Measurements from ENCODE around the gene DPT.
A peak's percentile ranks its signal among the peaks of the same experiment; 100 is the strongest.

The DPT gene

GRCh38 chr1:168734946-168735345, 5.9 kb upstream of the DPT start:
- peaks cover 2% of the 10 kb centered on the region for H3K4me1 ChIP-seq (ENCODE audit: control insufficient read depth, insufficient read depth, low read length)
- H3K4me3 ChIP-seq (ENCODE audit: low read length): no peak overlapping the region
- H3K27me3 ChIP-seq (replicated peaks; ENCODE audit: control insufficient read depth, insufficient read depth, low read length): peaks cover 3% of the 10 kb centered on the region
- H3K9me3 ChIP-seq (ENCODE audit: control insufficient read depth, low read length): no peaks in the 10 kb centered on the region
- no peak for DNase-seq (ENCODE audit: low read depth)
- no peak overlapping the region for H3K9ac ChIP-seq (ENCODE audit: low read length)
- H3K36me3 ChIP-seq (ENCODE audit: control insufficient read depth, insufficient read depth, low read length, severe bottlenecking): no peaks in the 10 kb centered on the region

GRCh38 chr1:168734271-168734670, 5.3 kb upstream of the DPT start:
- H3K9me3 ChIP-seq (ENCODE audit: control insufficient read depth, low read length): no peaks in the 10 kb centered on the region
- H3K4me1 ChIP-seq (ENCODE audit: control insufficient read depth, insufficient read depth, low read length): peaks cover 8% of the 10 kb centered on the region
- H3K9ac ChIP-seq (ENCODE audit: low read length): no peak overlapping the region
- no peak for DNase-seq (ENCODE audit: low read depth)
- H3K4me3 ChIP-seq (ENCODE audit: low read length): no peak overlapping the region
- peaks cover 3% of the 10 kb centered on the region for H3K27me3 ChIP-seq (replicated peaks; ENCODE audit: control insufficient read depth, insufficient read depth, low read length)
- H3K36me3 ChIP-seq (ENCODE audit: control insufficient read depth, insufficient read depth, low read length, severe bottlenecking): no peaks in the 10 kb centered on the region

- Histone ChIP-seq H3K4me3 (ENCODE audit: low read length) (no peak overlapping the region), H3K36me3 (ENCODE audit: control insufficient read depth, insufficient read depth, low read length, severe bottlenecking) (no peaks in the 10 kb centered on the region), H3K4me1 (ENCODE audit: control insufficient read depth, insufficient read depth, low read length) (peaks cover 17% of the 10 kb centered on the region), H3K9ac (ENCODE audit: low read length) (no peak overlapping the region), H3K9me3 (ENCODE audit: control insufficient read depth, low read length) (no peaks in the 10 kb centered on the region), H3K27me3 (replicated peaks; ENCODE audit: control insufficient read depth, insufficient read depth, low read length) (peaks cover 3% of the 10 kb centered on the region)
- no peak for DNase-seq (ENCODE audit: low read depth)
These were observed 4.2 kb upstream of the DPT start for GRCh38 chr1:168733241-168733640.

GRCh38 chr1:168732736-168733135, 3.7 kb upstream of the DPT start:
- H3K4me1 ChIP-seq (ENCODE audit: control insufficient read depth, insufficient read depth, low read length): peaks cover 21% of the 10 kb centered on the region
- no peaks in the 10 kb centered on the region for H3K9me3 ChIP-seq (ENCODE audit: control insufficient read depth, low read length)
- no peak for DNase-seq (ENCODE audit: low read depth)
- H3K4me3 ChIP-seq (ENCODE audit: low read length): no peak overlapping the region
- H3K9ac ChIP-seq (ENCODE audit: low read length): no peak overlapping the region
- H3K27me3 ChIP-seq (replicated peaks; ENCODE audit: control insufficient read depth, insufficient read depth, low read length): peaks cover 3% of the 10 kb centered on the region
- no peaks in the 10 kb centered on the region for H3K36me3 ChIP-seq (ENCODE audit: control insufficient read depth, insufficient read depth, low read length, severe bottlenecking)

- Histone ChIP-seq H3K4me1 (ENCODE audit: control insufficient read depth, insufficient read depth, low read length) (peaks cover 30% of the 10 kb centered on the region), H3K4me3 (ENCODE audit: low read length) (no peak overlapping the region), H3K27me3 (replicated peaks; ENCODE audit: control insufficient read depth, insufficient read depth, low read length) (peaks cover 3% of the 10 kb centered on the region), H3K9ac (ENCODE audit: low read length) (no peak overlapping the region), H3K36me3 (ENCODE audit: control insufficient read depth, insufficient read depth, low read length, severe bottlenecking) (no peaks in the 10 kb centered on the region), H3K9me3 (ENCODE audit: control insufficient read depth, low read length) (no peaks in the 10 kb centered on the region)
- no peak for DNase-seq (ENCODE audit: low read depth)
These were observed 2.4 kb upstream of the DPT start for GRCh38 chr1:168731244-168731953.

- H3K36me3 ChIP-seq (ENCODE audit: control insufficient read depth, insufficient read depth, low read length, severe bottlenecking): no peaks in the 10 kb centered on the region
- no peaks in the 10 kb centered on the region for H3K9me3 ChIP-seq (ENCODE audit: control insufficient read depth, low read length)
- peak; percentile 5 for DNase-seq (ENCODE audit: low read depth)
- H3K9ac ChIP-seq (ENCODE audit: low read length): peak overlapping the region; percentile 80
- no peaks in the 10 kb centered on the region for H3K27me3 ChIP-seq (replicated peaks; ENCODE audit: control insufficient read depth, insufficient read depth, low read length)
- peaks cover 36% of the 10 kb centered on the region for H3K4me1 ChIP-seq (ENCODE audit: control insufficient read depth, insufficient read depth, low read length)
- H3K4me3 ChIP-seq (ENCODE audit: low read length): peak overlapping the region; percentile 80
These were observed 398 bp upstream of the DPT start for GRCh38 chr1:168729405-168729802.

GRCh38 chr1:168726719-168727118, 2.3 kb downstream of the DPT start:
- H3K36me3 ChIP-seq (ENCODE audit: control insufficient read depth, insufficient read depth, low read length, severe bottlenecking): no peaks in the 10 kb centered on the region
- no peaks in the 10 kb centered on the region for H3K9me3 ChIP-seq (ENCODE audit: control insufficient read depth, low read length)
- H3K9ac ChIP-seq (ENCODE audit: low read length): peak overlapping the region; percentile 80
- peaks cover 36% of the 10 kb centered on the region for H3K4me1 ChIP-seq (ENCODE audit: control insufficient read depth, insufficient read depth, low read length)
- H3K4me3 ChIP-seq (ENCODE audit: low read length): peak overlapping the region; percentile 80
- no peak for DNase-seq (ENCODE audit: low read depth)
- no peaks in the 10 kb centered on the region for H3K27me3 ChIP-seq (replicated peaks; ENCODE audit: control insufficient read depth, insufficient read depth, low read length)

- no peaks in the 10 kb centered on the region for H3K9me3 ChIP-seq (ENCODE audit: control insufficient read depth, low read length)
- H3K4me1 ChIP-seq (ENCODE audit: control insufficient read depth, insufficient read depth, low read length): peaks cover 36% of the 10 kb centered on the region
- peak overlapping the region; percentile 80 for H3K4me3 ChIP-seq (ENCODE audit: low read length)
- no peaks in the 10 kb centered on the region for H3K27me3 ChIP-seq (replicated peaks; ENCODE audit: control insufficient read depth, insufficient read depth, low read length)
- peak overlapping the region; percentile 80 for H3K9ac ChIP-seq (ENCODE audit: low read length)
- DNase-seq (ENCODE audit: low read depth): no peak
- H3K36me3 ChIP-seq (ENCODE audit: control insufficient read depth, insufficient read depth, low read length, severe bottlenecking): no peaks in the 10 kb centered on the region
These were observed 2.7 kb downstream of the DPT start for GRCh38 chr1:168726281-168726680.

GRCh38 chr1:168725831-168726230, 3.2 kb downstream of the DPT start:
- peaks cover 36% of the 10 kb centered on the region for H3K4me1 ChIP-seq (ENCODE audit: control insufficient read depth, insufficient read depth, low read length)
- H3K27me3 ChIP-seq (replicated peaks; ENCODE audit: control insufficient read depth, insufficient read depth, low read length): no peaks in the 10 kb centered on the region

GRCh38 chr1:168725060-168725459, 3.9 kb downstream of the DPT start:
- H3K27me3 ChIP-seq (replicated peaks; ENCODE audit: control insufficient read depth, insufficient read depth, low read length): peaks cover 3% of the 10 kb centered on the region
- H3K4me1 ChIP-seq (ENCODE audit: control insufficient read depth, insufficient read depth, low read length): peaks cover 36% of the 10 kb centered on the region
- no peak overlapping the region for H3K4me3 ChIP-seq (ENCODE audit: low read length)
- DNase-seq (ENCODE audit: low read depth): no peak
- H3K36me3 ChIP-seq (ENCODE audit: control insufficient read depth, insufficient read depth, low read length, severe bottlenecking): no peaks in the 10 kb centered on the region
- no peaks in the 10 kb centered on the region for H3K9me3 ChIP-seq (ENCODE audit: control insufficient read depth, low read length)
- no peak overlapping the region for H3K9ac ChIP-seq (ENCODE audit: low read length)

More at GRCh38 chr1:168725831-168726230, 3.2 kb downstream of the DPT start:
- H3K9me3 ChIP-seq (ENCODE audit: control insufficient read depth, low read length): no peaks in the 10 kb centered on the region
- no peak for DNase-seq (ENCODE audit: low read depth)
- no peaks in the 10 kb centered on the region for H3K36me3 ChIP-seq (ENCODE audit: control insufficient read depth, insufficient read depth, low read length, severe bottlenecking)
- peak overlapping the region; percentile 80 for H3K9ac ChIP-seq (ENCODE audit: low read length)
- peak overlapping the region; percentile 80 for H3K4me3 ChIP-seq (ENCODE audit: low read length)

GRCh38 chr1:168723000-168723399, 6.0 kb downstream of the DPT start:
- Histone ChIP-seq H3K9me3 (ENCODE audit: control insufficient read depth, low read length) (no peaks in the 10 kb centered on the region), H3K4me3 (ENCODE audit: low read length) (no peak overlapping the region), H3K9ac (ENCODE audit: low read length) (no peak overlapping the region), H3K27me3 (replicated peaks; ENCODE audit: control insufficient read depth, insufficient read depth, low read length) (peaks cover 3% of the 10 kb centered on the region), H3K4me1 (ENCODE audit: control insufficient read depth, insufficient read depth, low read length) (peaks cover 18% of the 10 kb centered on the region), H3K36me3 (ENCODE audit: control insufficient read depth, insufficient read depth, low read length, severe bottlenecking) (no peaks in the 10 kb centered on the region)
- DNase-seq (ENCODE audit: low read depth): no peak

GRCh38 chr1:168720839-168721238, 8.2 kb downstream of the DPT start:
- no peaks in the 10 kb centered on the region for H3K9me3 ChIP-seq (ENCODE audit: control insufficient read depth, low read length)
- peaks cover 3% of the 10 kb centered on the region for H3K27me3 ChIP-seq (replicated peaks; ENCODE audit: control insufficient read depth, insufficient read depth, low read length)
- no peak overlapping the region for H3K4me3 ChIP-seq (ENCODE audit: low read length)
- H3K36me3 ChIP-seq (ENCODE audit: control insufficient read depth, insufficient read depth, low read length, severe bottlenecking): no peaks in the 10 kb centered on the region
- H3K4me1 ChIP-seq (ENCODE audit: control insufficient read depth, insufficient read depth, low read length): peaks cover 2% of the 10 kb centered on the region
- no peak for DNase-seq (ENCODE audit: low read depth)
- no peak overlapping the region for H3K9ac ChIP-seq (ENCODE audit: low read length)

Measured in adipocyte (in vitro differentiated cells).